Measurements from ENCODE around the gene SIAH2. TPM values are rescaled to one million over a fixed set of nuclear protein-coding genes. Genes with fewer than 3 reads are reported as not detected.

The SIAH2 gene
- total RNA-seq, 4 donors from 2014 or later = 17.8 to 29.0 (median 20.4) TPM

- TF ChIP-seq POLR2A (IDR thresholded peaks at IDR 0.05) = no peak
- no peak overlapping the region for H3K4me3 ChIP-seq (replicated peaks in 1 of 3)
- no peak for DNase-seq
- WGBS, 2 donors = 85% methylated on average over 2 of the region's 2 CpGs
- intact Hi-C loops (cut with DNase I) = loop anchor here (10.0 kb wide), 1 partner anchor 357 kb away; no protein-coding TSS in a partner anchor
- no peaks in the 10 kb centered on the region for H3K4me1 ChIP-seq
- no peaks in the 10 kb centered on the region for H3K27me3 ChIP-seq
- no peak overlapping the region for H3K27ac ChIP-seq
- no peaks in the 10 kb centered on the region for H3K36me3 ChIP-seq
- no peaks in the 10 kb centered on the region for H3K9me3 ChIP-seq
Measured at GRCh38 chr3:150691414-150692040, 71.4 kb downstream of the SIAH2 start.

Other genes starting within 250 kb of the SIAH2 start
- gene SERP1, start 216.7 kb downstream of the SIAH2 start, total RNA-seq = 100 to 1,000 TPM; 146 to 355 (median 270) TPM
- 100 to 1,000 TPM; 179 to 198 (median 189) TPM for gene EIF2A, start 216.4 kb downstream of the SIAH2 start, total RNA-seq
- gene SELENOT, start 159.8 kb downstream of the SIAH2 start, total RNA-seq = 100 to 1,000 TPM in 3 of 4 donors, 10 to 100 TPM in 1; 98.8 to 168 (median 137) TPM
- gene ERICH6, start 59.2 kb downstream of the SIAH2 start, total RNA-seq = under 1 TPM in 2 of 4 donors, not detected in 2; 0.11 to 0.27 TPM
- gene MINDY4B, start 142.3 kb upstream of the SIAH2 start, total RNA-seq = not detected
- gene CLRN1, start 209.6 kb upstream of the SIAH2 start, total RNA-seq = not detected

Measured in thyroid gland (tissue), 4 donors.